ENCODE measurements around the gene EPHB1.

The EPHB1 gene

DNA sequence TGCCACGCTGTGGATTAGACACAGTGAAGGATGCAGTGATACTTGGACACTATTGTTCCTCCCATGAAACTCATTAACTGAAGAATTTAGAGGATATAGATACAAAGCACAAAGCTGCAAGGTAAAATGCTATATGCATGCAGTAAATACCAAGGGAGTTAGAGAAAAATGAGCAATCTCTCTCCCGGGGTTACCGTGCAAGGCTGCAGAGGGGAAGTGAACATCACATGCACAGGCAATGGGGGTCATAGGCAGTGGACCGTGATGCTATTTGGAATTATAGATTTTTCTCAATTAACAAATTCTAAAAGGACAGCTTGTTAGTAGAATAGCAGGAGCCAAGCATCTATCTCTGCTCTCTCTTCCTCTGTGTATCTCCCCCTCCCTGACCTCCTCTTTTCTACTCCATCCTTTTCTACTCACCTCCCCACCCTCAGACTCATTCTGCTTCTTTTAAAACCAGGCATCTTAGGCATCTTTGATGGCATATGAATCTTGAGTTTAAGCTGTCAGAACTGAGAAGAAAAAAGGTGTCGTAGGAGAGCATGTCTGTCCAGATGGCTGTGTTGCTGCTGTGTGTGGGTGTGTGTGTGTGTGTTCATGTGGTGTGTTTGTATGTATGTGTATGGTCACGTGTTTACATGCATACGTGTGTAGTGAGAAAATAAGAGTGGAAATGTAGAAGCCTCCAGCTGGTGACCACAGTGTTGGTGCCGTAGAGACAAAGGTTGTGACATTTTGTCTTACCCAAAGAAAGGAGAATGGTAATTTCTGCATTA lies 339.0 kb downstream of the EPHB1 start:
- H3K27ac ChIP-seq (replicated peaks) = no peak overlapping the region
- DNase-seq (ENCODE audit: low read depth in 1 of 2, low spot score in 1 of 2) = no peak

GRCh38 chr3:135134684-135135075 lies 339.6 kb downstream of the EPHB1 start:
- TF ChIP-seq, protein P1, sequence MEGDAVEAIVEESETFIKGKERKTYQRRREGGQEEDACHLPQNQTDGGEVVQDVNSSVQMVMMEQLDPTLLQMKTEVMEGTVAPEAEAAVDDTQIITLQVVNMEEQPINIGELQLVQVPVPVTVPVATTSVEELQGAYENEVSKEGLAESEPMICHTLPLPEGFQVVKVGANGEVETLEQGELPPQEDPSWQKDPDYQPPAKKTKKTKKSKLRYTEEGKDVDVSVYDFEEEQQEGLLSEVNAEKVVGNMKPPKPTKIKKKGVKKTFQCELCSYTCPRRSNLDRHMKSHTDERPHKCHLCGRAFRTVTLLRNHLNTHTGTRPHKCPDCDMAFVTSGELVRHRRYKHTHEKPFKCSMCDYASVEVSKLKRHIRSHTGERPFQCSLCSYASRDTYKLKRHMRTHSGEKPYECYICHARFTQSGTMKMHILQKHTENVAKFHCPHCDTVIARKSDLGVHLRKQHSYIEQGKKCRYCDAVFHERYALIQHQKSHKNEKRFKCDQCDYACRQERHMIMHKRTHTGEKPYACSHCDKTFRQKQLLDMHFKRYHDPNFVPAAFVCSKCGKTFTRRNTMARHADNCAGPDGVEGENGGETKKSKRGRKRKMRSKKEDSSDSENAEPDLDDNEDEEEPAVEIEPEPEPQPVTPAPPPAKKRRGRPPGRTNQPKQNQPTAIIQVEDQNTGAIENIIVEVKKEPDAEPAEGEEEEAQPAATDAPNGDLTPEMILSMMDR (IDR thresholded peaks at IDR 0.05; ENCODE audit: insufficient read depth, low read length) = no peak
- no peak for TF ChIP-seq GABPA (IDR thresholded peaks at IDR 0.05; ENCODE audit: low read depth)
- no peak for TF ChIP-seq POLR2AphosphoS5 (IDR thresholded peaks at IDR 0.05; ENCODE audit: low read depth)
- TF ChIP-seq, protein P2, sequence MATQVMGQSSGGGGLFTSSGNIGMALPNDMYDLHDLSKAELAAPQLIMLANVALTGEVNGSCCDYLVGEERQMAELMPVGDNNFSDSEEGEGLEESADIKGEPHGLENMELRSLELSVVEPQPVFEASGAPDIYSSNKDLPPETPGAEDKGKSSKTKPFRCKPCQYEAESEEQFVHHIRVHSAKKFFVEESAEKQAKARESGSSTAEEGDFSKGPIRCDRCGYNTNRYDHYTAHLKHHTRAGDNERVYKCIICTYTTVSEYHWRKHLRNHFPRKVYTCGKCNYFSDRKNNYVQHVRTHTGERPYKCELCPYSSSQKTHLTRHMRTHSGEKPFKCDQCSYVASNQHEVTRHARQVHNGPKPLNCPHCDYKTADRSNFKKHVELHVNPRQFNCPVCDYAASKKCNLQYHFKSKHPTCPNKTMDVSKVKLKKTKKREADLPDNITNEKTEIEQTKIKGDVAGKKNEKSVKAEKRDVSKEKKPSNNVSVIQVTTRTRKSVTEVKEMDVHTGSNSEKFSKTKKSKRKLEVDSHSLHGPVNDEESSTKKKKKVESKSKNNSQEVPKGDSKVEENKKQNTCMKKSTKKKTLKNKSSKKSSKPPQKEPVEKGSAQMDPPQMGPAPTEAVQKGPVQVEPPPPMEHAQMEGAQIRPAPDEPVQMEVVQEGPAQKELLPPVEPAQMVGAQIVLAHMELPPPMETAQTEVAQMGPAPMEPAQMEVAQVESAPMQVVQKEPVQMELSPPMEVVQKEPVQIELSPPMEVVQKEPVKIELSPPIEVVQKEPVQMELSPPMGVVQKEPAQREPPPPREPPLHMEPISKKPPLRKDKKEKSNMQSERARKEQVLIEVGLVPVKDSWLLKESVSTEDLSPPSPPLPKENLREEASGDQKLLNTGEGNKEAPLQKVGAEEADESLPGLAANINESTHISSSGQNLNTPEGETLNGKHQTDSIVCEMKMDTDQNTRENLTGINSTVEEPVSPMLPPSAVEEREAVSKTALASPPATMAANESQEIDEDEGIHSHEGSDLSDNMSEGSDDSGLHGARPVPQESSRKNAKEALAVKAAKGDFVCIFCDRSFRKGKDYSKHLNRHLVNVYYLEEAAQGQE (IDR thresholded peaks at IDR 0.05; ENCODE audit: insufficient replicate concordance, low read depth) = no peak
- no peak for TF ChIP-seq SPI1 (IDR thresholded peaks at IDR 0.05; ENCODE audit: borderline replicate concordance, low read depth)
- no peak overlapping the region for H3K27ac ChIP-seq (replicated peaks)
- DNase-seq (ENCODE audit: low read depth in 1 of 2, low spot score in 1 of 2) = no peak

More for the DNA sequence above, 339.0 kb downstream of the EPHB1 start:
- Histone ChIP-seq H3K4me3 (replicated peaks; ENCODE audit: insufficient read depth, low read length) (no peak overlapping the region), H3K27me3 (ENCODE audit: insufficient read depth, poor library complexity, severe bottlenecking) (no peaks in the 10 kb centered on the region)
- TF ChIP-seq, protein P2 (IDR thresholded peaks at IDR 0.05; ENCODE audit: insufficient replicate concordance, low read depth) = no peak
- TF ChIP-seq POLR2AphosphoS5 (IDR thresholded peaks at IDR 0.05; ENCODE audit: low read depth) (no peak), SPI1 (IDR thresholded peaks at IDR 0.05; ENCODE audit: borderline replicate concordance, low read depth) (no peak), GABPA (IDR thresholded peaks at IDR 0.05; ENCODE audit: low read depth) (no peak)
- TF ChIP-seq, protein P1 (IDR thresholded peaks at IDR 0.05; ENCODE audit: insufficient read depth, low read length) = no peak

DNA sequence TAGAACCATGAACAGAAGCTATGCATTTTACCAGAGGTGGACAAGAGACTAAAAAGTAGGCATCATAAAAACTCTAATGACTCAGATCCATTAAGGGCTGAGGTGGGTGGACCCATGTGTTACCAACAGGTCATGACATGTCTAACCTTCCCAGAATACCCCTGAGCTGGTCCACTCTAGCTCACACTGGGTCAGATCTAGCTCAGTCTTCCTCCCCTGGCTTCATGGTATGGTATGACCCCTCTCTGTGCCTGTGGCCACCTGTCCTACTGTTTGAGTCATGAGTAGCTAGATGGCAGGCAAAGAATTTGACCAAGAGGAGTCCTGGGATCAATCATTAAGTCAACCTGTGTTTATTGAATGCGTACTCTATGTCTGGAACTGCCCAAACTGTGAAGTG lies 340.4 kb downstream of the EPHB1 start:
- no peak for DNase-seq (ENCODE audit: low read depth in 1 of 2, low spot score in 1 of 2)
- Histone ChIP-seq H3K27me3 (ENCODE audit: insufficient read depth, poor library complexity, severe bottlenecking) (no peaks in the 10 kb centered on the region), H3K4me3 (replicated peaks; ENCODE audit: insufficient read depth, low read length) (no peak overlapping the region), H3K27ac (replicated peaks) (no peak overlapping the region)
- TF ChIP-seq SPI1 (IDR thresholded peaks at IDR 0.05; ENCODE audit: borderline replicate concordance, low read depth) = no peak
- no peak for TF ChIP-seq GABPA (IDR thresholded peaks at IDR 0.05; ENCODE audit: low read depth)
- TF ChIP-seq, protein P2 (IDR thresholded peaks at IDR 0.05; ENCODE audit: insufficient replicate concordance, low read depth) = no peak
- TF ChIP-seq POLR2AphosphoS5 (IDR thresholded peaks at IDR 0.05; ENCODE audit: low read depth) = no peak
- TF ChIP-seq, protein P1 (IDR thresholded peaks at IDR 0.05; ENCODE audit: insufficient read depth, low read length) = no peak

More at GRCh38 chr3:135134684-135135075, 339.6 kb downstream of the EPHB1 start:
- Histone ChIP-seq H3K27me3 (ENCODE audit: insufficient read depth, poor library complexity, severe bottlenecking) (no peaks in the 10 kb centered on the region), H3K4me3 (replicated peaks; ENCODE audit: insufficient read depth, low read length) (no peak overlapping the region)
